Loucy (cell line): ENCODE data around the gene RSRC1.

Source experiments
- EZH2phosphoT487 ChIP-seq: fragments of 200-600 bp; IDR thresholded peaks from 2 replicates; pipeline ENCODE4 v1.6.1; 2018; ENCODE audit warnings: antibody characterized with exemption, mild to moderate bottlenecking, moderate library complexity, borderline replicate concordance
- TF ChIP-seq, protein P1 (sequence below): fragments of 200-600 bp; sonication (generic); conservative IDR thresholded peaks from 2 replicates; pipeline ENCODE4 v1.5.1; 2014; ENCODE audit warnings: mild to moderate bottlenecking, antibody characterized with exemption, low read length

GRCh38 chr3:158573714-158574113 lies 463.8 kb downstream of the RSRC1 start:
- TF ChIP-seq, protein P1, sequence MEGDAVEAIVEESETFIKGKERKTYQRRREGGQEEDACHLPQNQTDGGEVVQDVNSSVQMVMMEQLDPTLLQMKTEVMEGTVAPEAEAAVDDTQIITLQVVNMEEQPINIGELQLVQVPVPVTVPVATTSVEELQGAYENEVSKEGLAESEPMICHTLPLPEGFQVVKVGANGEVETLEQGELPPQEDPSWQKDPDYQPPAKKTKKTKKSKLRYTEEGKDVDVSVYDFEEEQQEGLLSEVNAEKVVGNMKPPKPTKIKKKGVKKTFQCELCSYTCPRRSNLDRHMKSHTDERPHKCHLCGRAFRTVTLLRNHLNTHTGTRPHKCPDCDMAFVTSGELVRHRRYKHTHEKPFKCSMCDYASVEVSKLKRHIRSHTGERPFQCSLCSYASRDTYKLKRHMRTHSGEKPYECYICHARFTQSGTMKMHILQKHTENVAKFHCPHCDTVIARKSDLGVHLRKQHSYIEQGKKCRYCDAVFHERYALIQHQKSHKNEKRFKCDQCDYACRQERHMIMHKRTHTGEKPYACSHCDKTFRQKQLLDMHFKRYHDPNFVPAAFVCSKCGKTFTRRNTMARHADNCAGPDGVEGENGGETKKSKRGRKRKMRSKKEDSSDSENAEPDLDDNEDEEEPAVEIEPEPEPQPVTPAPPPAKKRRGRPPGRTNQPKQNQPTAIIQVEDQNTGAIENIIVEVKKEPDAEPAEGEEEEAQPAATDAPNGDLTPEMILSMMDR: no peak
- no peak for TF ChIP-seq EZH2phosphoT487
